Muscle of arm (tissue), 14 donors: ENCODE data around the gene NECAB2. TPM values are rescaled to one million over a fixed set of nuclear protein-coding genes. Genes with fewer than 3 reads are reported as not detected.

Source experiments
- DNase-seq: peaks from one replicate; pipeline ENCODE4 v3.0.0-alpha.2; 2013
- long read RNA-seq, 11 donors: transcript quantifications; one replicate each; lab custom pipeline, GENCODE V29; 2026
- polyA plus RNA-seq, 12 donors: library from polyadenylated mRNA; unstranded; fragments of 120-200 nt; gene quantifications; one replicate each; pipeline ENCODE4 v1.2.1, GENCODE V29; 2013; ENCODE audit not compliant: insufficient read length in 12 of 12

Gene NECAB2
- 1 to 10 TPM in 1 of 12 donors, under 1 TPM in 8, not detected in 3; 0.27 to 1.4 (median 0.51) TPM for polyA plus RNA-seq
- long read RNA-seq, donor 1, transcript NECAB2-201 (13 exons, 1,608 nt), result major isoform, 5 of 5 reads
- long read RNA-seq, donor 1, partial matches to known transcripts, result 0 of 5 reads
- long read RNA-seq, donor 1, other reads (novel, unspliced or antisense), result 0 of 5 reads
- long read RNA-seq, donor 2, result 0 reads
- long read RNA-seq, donor 3, result 0 reads
- long read RNA-seq, donor 4, result 0 reads
- long read RNA-seq, donor 5, result 0 reads
- long read RNA-seq, donor 6, partial matches to known transcripts, result 0 of 1 reads
- long read RNA-seq, donor 6, other reads (novel, unspliced or antisense), result 0 of 1 reads
- long read RNA-seq, donor 7, result 0 reads
- long read RNA-seq, donor 8, result 0 reads
- long read RNA-seq, donor 9, result 0 reads
- long read RNA-seq, donor 10, result 0 reads
- long read RNA-seq, donor 11, result 0 reads

GRCh38 chr16:83967838-83968305, at the start of gene NECAB2:
Gene NECAB2, plus strand, starts transcription at chr16:83968244. Its CDS starts 405 bp downstream, at chr16:83968649.
- no peak for DNase-seq

GRCh38 chr16:83920894-83921491, 47.1 kb upstream of the NECAB2 start:
- no peak for DNase-seq

- no peak for DNase-seq
Measured at GRCh38 chr16:83923581-83924365, 44.3 kb upstream of the NECAB2 start.

GRCh38 chr16:83924686-83925085, 43.4 kb upstream of the NECAB2 start:
- DNase-seq, result no peak

- no peak for DNase-seq
Measured at GRCh38 chr16:83925095-83925905, 42.7 kb upstream of the NECAB2 start.

GRCh38 chr16:83925957-83926725, 41.9 kb upstream of the NECAB2 start:
- DNase-seq, result no peak

GRCh38 chr16:83926726-83927397, 41.2 kb upstream of the NECAB2 start:
- DNase-seq, result peak; percentile 59

- DNase-seq, result no peak
Measured at GRCh38 chr16:83928341-83929055, 39.5 kb upstream of the NECAB2 start.

GRCh38 chr16:83929811-83930555, 38.1 kb upstream of the NECAB2 start:
- no peak for DNase-seq

GRCh38 chr16:83930730-83931500, 37.1 kb upstream of the NECAB2 start:
- DNase-seq, result no peak

- no peak for DNase-seq
Measured at GRCh38 chr16:83931556-83931955, 36.5 kb upstream of the NECAB2 start.

- DNase-seq, result no peak
Measured at GRCh38 chr16:83932304-83932703, 35.7 kb upstream of the NECAB2 start.

- DNase-seq, result no peak
Measured at GRCh38 chr16:83932955-83933673, 34.9 kb upstream of the NECAB2 start.

GRCh38 chr16:83933885-83934683, 34.0 kb upstream of the NECAB2 start:
- DNase-seq, result no peak

GRCh38 chr16:83934684-83934977, 33.4 kb upstream of the NECAB2 start:
- no peak for DNase-seq
